ENCODE results near the gene RHOBTB3.

RHOBTB3 gene

DNA sequence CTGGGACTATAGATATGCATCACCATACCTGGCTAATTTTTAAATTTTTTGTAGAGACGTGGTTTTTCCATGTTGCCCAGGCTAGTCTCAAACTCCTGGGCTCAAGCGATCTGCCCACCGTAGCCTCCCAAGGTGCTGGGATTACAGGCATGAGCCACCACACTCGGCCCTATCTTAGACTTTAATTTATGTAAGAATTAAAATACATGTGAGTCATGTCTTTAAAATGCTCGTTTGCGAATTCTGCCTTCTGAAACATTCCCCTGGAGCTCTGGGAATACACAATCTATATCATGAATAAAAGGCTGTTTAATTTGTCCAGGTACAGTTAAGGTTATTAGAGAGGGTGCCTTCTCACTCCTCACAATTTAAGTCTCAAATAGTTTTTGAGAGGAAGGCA lies 32.8 kb downstream of the RHOBTB3 start:
- no peak for DNase-seq (ENCODE audit: low read depth)

DNA sequence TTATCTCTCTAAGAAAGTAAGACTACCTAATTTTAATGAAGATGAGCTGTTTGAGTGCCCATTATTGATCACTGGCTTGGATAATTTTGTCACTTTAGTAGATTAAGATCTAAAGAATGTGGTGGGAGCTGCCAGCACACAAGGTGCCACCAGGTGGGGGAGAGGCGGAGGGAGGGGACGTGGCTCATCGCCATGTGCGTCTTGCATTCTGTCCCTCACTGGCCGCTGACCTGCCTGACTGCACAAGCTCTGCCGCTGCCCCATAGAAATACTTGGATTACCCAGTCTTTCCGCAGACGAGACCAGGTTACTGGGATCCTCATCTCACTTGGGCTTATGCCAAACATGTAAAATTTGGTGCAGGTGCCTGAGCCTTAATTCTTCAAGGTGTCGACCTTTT lies 37.6 kb downstream of the RHOBTB3 start:
- DNase-seq (ENCODE audit: low read depth) = no peak

DNA sequence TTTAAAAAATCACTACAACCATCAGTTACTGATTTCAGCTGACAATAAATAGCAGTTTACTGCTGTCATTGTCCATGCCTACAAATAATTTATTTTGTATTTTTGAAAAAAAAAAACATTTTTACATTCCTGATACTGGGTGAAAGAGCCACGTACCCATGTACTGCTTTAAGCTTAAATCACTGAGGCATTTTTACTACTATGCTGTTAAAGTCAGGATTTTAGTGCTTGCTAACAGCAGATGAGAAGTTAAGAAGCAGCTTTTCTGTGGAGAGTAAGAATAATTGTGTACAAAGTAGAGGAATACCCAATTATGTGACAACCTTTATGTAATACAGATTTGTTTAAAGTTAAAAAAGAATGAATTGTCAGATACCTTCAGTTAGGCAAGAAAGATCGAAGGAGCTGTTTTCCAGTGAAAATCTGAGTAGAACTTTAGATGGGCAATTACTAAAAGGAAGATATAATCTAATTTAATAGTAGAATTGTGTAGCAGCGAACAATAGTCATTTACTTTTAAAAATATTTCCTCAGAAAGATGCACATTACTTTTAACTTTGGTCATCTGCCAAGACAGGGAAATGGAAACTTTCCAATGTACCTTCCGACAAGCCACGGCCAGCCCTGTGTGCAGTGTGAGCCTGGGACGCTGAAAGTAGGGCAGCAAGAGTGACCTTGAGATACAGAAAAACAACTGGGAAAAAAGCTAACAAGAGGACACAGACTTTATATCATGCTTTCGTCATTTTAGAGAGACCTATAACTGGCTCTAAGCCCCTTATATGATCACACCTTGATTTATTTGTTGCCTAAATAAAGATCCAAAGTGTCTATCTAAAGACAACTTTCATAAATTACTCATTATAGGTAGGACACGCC lies 39.9 kb downstream of the RHOBTB3 start:
- peak; percentile 45 for DNase-seq (ENCODE audit: low read depth)

DNA sequence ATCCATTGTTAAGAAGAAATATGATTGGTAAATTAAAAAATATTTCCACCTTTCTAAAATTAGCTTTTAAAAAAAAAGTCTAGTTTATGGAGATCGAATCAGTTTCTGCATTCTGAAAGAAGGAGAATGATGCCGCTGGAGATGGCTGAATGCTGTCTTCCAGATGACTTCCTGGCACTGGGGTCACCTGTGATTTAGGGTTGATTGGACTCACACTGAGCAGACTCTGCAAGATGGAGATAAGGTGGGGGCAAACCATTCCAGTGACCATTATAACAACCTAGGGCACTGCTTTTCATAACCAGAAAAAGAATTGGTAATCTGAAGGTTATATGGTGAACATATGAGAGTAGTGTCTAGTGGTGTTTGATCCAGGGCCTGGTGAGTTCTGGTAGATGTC lies 40.8 kb downstream of the RHOBTB3 start:
- DNase-seq (ENCODE audit: low read depth) = no peak

DNA sequence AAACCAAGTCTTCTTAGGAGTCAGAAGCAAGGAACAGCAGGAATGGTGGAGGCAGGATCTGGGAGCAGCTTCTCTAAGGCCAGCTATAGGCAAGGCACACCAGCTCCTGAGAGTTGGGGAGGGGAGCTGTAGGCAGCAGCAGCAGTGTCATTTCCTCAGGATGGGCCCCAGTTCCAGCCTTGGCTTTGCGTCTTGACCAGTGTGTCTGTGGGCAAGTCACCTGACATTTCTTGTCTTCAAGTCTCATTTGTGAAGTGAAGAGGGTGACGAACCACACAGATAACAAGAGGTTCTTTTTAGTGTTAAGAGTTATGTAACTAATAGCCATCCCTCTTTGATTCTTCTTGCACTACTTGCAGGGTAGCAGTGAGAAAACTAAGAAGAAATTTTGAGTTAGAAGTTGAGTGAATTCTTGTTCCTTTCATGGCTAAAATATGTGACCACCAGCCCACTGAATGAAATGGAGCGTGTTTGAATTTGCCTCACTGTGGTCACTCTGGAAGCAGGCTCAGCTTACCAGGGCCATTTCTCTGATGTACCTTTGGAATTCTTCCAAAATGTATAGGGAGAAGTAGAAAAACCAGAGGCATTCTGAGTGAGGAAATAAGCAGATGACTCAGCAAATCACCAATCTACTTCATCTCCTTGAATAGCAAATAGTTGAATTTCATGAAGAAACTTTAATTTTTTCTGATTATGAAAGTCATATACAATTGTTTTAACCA lies 42.4 kb downstream of the RHOBTB3 start:
- DNase-seq (ENCODE audit: low read depth) = peak; percentile 74

DNA sequence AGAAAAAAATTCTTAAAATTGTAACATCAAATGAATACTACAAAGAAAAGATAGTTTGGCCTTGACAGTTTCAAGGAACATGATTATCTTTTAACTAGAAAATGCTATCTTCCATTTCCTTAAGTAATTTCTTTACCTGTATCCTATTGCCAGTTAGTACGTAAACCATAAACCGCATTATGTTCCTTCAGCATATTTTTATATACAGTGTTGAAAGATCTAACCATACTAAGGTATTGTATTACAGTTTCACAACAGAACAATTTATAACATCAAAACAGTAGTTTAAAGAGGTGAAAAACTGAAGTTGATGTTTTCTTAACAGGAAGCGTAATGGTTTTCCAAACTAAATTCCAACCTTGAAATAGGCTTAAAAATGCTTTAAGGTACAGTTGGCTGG lies 46.3 kb downstream of the RHOBTB3 start:
- DNase-seq (ENCODE audit: low read depth) = no peak

DNA sequence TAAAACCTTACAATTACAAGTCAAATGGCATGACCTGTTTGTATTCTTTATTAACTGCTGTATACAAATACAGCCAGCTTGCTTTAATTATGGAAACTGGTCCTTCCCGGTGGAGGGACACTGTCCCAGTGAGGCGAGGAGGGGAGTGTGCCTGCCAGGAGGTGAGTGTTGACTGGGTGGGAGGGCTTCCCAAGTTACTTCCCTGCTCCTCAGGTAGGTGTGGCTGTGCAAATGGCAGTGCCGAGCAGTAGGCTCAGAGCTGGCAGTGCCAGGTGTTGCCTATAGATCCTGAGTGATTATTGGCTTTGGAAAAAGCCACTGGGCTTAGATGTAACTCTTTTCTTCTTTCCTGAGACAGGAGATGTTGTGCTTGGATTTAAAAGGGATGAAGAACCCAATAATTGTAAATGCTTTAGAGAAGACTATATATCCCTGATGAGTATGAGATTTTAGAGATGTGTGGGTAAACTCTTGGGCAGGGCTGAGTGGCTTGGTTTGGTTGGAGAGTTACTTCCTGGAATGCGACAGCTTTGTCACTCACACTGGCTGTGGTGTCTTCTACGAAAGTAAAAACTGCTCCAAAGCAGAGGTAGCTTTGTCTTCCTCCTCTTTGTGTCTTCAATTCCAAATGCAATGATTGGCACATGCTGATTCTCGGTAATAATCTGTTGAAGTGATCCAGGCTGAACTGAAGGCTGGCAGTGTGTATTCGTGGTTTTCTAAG lies 47.7 kb downstream of the RHOBTB3 start:
- no peak for DNase-seq (ENCODE audit: low read depth)

DNA sequence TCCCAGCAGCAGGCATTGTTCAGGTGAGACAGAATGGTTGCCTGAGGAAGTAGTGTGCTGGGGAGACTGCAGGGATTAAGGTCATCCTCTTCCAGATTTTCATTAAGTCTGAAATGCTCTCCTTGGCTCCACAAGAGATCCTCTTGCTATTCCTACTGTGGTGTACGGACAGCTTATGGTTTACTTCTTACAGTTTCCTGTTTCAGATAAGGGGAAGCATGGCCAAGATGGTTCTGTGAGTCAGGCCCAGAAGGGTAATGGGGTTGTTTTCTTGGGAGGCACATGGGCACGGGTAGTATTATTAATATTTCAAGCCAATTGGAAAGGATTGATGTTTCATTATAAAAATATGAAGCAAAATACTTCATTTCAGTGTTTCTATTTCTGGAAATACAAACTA lies 48.5 kb downstream of the RHOBTB3 start:
- DNase-seq (ENCODE audit: low read depth) = peak; percentile 81

DNA sequence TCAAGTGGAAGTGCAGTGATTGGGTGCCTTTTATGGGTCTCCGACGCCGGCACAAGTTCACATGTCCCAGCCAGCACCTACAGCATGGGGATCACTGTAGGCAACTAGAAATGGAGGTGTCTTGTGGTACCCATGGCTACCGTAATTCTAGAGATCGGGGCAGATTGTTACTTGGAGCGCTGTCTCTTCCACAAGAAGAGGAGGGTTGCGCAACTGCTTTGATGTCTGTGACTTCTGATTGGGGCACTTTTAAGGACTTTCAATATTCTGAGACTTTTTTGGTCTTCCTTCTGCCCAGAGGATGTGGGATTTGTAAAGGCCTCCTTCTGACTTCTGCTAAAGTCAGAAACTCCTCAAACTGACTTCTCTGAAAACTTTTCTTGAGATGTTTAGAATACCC lies 49.5 kb downstream of the RHOBTB3 start:
- no peak for DNase-seq (ENCODE audit: low read depth)

DNA sequence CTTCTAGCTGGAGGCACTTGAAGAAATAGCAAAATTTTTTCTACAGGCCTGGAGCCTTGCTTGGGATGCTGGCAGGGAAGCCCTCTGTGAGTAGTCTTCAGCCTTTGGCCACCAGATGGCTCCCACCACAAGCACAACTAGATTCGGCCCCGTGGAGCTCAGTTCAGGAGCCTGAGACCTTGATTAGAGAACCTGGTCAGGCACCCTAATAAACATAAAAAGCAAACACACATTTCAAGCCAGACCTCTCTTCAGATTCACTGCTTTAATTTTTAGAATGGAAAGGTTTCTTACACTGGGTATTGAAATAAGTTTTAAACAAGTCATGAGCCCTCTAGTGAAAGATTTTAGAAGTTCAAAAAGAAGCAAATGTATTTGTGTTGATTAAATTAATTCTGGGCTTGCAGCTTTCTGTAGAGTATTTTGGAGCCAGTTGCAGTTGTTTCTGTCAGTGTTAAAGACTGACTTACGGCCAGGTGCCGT lies 50.0 kb downstream of the RHOBTB3 start:
- DNase-seq (ENCODE audit: low read depth) = peak; percentile 81

DNA sequence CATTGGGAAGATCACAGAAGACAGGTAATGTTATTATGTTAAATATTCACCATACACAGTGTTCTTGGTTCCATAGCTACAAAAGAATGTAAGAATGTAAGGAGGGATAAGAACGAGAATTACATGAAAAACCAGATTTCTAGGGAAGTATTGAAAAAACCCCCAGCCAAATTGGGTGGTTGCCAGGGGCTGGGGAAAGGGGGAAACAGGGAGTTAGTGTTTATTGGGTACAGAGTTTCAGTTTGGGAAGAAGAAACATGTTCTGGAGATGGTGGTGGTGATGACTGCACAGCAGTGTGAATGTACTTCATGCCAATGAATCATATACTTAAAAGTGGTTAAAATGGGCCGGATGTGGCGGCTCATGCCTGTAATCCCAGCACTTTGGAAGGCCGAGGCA lies 51.0 kb downstream of the RHOBTB3 start:
- DNase-seq (ENCODE audit: low read depth) = peak; percentile 39

DNA sequence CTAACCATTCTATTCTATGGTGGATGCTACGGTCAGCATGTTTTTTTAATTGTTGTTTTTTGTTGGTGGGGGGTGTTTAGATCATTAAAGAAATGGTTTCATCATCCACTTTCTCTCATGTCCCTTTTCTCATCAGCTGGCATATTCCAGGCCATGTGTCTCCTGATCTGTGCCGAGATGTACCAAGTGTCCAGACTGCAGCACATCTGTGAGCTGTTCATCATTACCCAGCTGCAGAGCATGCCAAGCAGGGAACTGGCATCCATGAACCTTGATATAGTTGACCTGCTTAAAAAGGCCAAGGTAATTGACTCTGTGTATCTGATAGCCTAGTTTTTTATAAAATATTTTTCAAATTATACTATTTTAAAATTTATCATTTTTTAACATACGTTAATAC lies 52.5 kb downstream of the RHOBTB3 start:
- no peak for DNase-seq (ENCODE audit: low read depth)

DNA sequence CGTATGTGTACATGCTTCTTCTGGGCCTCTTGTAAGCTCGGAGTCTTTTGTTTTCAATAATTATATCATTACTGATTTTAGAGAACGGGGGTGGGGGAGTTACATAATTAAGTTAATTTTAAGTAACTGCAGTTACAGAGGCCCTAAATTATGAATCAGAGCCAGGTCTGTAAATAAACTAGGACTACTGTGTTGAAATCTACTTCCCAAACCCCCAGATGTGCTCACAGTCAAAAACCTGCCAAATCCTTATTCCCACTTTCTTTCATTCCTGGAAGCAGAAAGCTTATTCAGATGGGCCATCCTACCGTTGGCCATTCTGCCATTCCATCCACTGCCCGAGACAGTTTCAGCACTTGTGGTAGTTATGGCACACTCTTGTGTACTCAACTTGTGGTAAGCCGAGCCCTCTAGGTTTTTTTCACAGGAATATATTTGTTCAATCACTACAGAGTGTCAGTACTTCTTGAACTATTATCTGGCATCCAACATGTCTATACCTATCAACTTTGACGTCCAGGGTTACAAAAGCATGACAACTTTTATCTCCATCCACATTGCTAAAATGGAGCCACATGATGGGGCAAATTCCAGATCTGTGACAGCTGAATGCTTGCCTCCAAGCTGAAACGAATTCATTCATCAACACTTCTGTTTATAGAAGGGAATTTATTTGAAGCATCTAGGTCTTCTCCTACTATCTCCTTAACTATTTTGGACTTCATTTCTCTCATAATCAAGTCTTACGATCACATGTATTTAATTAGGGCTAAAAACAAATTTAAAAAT lies 53.6 kb downstream of the RHOBTB3 start:
- DNase-seq (ENCODE audit: low read depth) = no peak

DNA sequence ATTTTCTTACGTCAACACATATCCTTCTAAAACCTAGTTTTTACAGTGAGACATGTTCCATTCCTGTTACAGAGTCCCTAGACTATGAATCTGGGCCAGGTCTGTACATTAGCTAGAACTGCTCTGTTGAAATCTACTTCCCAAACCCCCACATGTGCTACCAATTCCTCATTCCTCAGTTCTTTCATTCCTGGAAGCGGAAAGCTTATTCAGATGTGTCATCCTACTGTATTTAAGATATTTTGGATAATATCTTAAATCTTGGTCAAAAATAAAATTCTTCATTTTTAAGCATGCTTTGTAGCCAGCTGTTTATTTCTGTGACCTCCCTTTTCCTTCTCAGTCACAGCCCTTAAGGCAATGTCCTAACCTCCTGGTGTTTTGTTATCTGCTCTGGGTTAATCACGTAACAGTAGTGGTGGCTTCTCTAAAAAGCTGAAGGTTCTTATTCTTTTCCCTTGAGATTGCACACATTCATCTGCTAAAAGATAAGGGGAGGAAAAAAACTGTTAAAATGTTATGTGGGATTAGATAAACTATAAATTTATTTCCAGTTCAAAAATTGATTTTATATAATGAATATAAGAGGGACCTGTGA lies 55.8 kb downstream of the RHOBTB3 start:
- peak; percentile 77 for DNase-seq (ENCODE audit: low read depth)

DNA sequence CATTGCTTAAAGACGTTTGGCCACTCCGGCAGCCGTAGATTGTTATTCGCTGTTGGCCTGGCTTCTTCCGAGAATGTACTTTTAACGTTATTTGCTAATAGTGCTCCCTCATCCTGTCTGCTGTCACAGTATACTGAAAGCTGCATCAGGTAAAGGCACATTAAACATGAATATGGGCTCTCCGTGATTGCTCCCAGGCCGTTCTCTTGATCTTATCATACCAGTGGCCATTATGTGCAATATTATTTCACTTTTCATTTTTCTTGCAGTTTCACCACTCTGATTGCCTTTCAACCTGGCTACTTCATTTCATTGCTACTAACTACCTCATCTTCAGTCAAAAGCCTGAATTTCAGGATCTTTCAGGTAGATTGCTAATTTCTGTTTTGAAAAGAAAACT lies 57.4 kb downstream of the RHOBTB3 start:
- DNase-seq (ENCODE audit: low read depth) = no peak

DNA sequence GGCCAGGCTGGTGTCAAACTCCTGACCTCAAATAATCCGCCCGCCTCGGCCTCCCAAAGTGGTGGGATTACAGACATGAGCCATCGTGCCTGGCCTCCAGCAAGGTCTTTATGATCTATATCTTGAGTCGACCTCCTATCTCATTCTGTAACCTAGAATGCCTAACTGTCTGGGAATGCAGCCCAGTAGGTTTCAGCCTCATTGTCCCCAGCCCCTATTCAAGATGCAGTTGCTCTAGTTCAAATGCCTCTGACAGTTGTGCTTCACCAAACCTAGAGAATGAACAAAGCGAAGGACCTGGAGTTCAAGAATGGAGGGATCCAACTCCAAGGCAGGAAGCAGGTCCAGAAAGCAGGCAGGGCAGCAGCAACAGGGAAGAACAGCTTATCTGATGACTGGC lies 60.6 kb downstream of the RHOBTB3 start:
- peak; percentile 44 for DNase-seq (ENCODE audit: low read depth)

DNA sequence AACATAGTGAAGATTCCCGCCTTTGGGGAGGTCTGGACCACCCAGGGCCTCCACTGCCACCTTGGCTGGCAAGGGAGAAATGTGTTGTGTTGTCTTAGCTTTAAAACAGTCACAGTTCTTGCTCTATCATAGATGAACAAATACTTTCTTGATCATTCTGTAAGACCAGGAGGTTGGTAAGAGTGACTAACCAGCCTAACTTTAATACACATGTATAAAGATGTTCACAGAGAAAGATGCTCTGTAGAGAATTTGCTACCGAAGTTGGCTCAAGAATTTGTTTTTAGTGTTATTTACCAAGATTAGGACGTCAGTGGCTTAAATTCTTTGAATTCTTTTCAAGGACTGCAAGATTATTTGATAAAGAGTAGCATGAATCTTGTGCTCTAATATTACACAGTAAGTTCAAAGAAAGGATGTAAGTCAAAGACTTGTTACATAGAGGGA lies 63.0 kb downstream of the RHOBTB3 start:
- DNase-seq (ENCODE audit: low read depth) = peak; percentile 93

DNA sequence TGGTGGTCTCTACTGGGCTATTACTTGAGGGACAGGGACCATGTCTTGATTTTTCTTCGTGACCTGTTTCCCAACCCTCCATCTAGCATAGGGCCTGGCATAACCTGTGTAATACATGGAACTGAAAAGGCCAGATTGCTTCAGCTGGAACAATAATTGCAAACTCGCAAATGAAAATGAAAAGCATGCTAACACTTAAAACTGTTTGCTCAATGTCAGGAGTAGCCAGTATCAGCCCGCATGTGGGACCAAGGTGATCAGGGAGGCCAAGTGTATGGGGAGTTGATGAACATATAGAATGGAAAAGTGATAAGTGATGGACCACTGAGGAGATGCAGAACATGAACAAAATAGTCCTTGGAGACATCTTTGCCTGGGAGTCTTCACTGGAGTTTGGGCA lies 66.2 kb downstream of the RHOBTB3 start:
- DNase-seq (ENCODE audit: low read depth) = no peak

DNA sequence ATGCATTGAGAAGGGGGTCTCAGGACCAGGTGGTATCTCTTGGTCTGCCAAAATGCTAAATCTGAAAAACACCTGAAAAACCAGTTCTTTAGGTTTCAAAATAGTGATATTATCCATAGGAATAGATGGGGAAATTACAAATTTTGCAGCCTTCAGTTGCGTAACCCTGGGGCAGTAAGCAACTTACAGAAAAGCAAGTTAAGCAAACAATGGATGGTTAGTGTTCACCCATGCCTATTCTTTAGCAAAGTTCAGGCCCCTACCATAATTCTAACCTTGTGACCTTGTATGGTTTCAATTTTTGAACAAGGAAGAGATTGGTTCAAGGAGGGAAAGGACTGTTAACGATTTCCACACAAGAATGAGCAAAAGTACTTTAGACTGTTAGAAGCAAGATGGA lies 66.9 kb downstream of the RHOBTB3 start:
- DNase-seq (ENCODE audit: low read depth) = no peak

DNA sequence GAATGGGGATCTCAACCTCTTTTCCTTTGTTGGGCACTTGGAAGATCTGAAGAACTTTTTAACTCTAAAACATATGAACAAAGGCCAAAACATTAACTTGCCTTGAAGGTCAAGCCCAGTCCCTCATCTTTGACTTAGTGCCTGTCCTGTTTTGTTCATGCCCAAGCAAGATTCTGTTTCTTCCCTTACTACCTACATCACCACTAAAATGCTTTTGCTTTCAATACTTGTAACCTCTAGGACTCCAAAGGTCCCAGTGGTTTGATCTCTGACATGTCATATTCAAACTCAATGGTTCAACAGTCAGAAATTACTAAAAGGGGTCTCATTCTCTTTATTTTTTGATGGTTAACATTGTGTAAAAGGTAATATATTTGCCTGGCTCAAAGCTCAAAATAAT lies 67.4 kb downstream of the RHOBTB3 start:
- DNase-seq (ENCODE audit: low read depth) = no peak

DNA sequence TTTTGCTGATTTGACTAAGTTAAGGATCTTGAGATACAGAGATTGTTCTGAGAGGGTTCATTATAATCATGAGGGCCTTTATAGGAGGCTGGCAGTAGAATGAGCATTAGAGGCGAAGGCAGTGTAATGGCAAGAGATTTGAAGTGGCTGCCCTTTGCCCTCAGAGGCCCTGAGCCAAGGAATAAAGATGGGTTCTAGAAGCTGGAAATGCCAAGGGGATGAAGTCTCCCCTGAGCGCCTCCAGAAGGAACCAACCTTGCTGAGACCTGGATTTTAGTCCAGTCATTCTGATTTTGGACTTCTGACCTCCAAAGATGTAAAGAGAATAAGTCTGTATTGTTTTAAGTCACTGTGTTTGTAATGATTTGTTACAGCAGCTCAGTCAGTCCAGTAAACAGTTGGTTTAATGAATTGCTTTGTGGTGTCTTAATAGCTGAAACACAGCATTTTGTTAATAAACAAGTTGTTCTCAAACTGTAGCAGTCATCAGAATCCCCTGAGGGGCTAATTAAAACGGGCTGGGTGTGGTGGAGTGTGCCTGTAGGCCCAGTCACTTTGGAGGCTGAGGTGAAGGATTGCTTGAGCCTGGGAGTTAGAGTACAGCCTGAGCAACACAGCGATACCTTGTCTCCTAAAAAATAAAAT lies 68.2 kb downstream of the RHOBTB3 start:
- DNase-seq (ENCODE audit: low read depth) = no peak
